ENCODE results near the gene CRYGC.

The CRYGC gene

DNA sequence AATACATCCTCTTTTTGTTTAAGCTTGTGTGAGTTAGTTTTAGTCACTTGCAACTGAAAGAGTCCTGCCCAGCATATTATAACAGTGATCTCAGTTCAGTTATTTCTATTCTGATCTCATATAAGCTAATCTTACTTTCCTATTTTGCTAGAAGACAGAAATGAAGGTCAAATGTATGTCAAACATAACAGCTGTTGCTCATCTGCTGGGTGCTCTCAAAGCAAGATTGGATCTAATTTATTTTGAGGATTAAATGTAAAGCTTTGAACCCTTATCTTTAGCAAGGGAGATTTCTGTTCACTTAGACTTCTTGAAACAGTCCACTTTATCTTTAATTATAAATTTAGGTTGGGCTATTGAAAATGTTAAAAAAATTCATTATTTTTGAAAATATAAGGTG is 36.5 kb downstream of the CRYGC start:
- H3K4me3 ChIP-seq (ENCODE audit: low read depth, low read length) = no peak overlapping the region
- TF ChIP-seq, protein P1, sequence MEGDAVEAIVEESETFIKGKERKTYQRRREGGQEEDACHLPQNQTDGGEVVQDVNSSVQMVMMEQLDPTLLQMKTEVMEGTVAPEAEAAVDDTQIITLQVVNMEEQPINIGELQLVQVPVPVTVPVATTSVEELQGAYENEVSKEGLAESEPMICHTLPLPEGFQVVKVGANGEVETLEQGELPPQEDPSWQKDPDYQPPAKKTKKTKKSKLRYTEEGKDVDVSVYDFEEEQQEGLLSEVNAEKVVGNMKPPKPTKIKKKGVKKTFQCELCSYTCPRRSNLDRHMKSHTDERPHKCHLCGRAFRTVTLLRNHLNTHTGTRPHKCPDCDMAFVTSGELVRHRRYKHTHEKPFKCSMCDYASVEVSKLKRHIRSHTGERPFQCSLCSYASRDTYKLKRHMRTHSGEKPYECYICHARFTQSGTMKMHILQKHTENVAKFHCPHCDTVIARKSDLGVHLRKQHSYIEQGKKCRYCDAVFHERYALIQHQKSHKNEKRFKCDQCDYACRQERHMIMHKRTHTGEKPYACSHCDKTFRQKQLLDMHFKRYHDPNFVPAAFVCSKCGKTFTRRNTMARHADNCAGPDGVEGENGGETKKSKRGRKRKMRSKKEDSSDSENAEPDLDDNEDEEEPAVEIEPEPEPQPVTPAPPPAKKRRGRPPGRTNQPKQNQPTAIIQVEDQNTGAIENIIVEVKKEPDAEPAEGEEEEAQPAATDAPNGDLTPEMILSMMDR (IDR thresholded peaks at IDR 0.05; ENCODE audit: low read depth, low read length, missing control alignments) = no peak
- no peak for DNase-seq (ENCODE audit: low read depth)

DNA sequence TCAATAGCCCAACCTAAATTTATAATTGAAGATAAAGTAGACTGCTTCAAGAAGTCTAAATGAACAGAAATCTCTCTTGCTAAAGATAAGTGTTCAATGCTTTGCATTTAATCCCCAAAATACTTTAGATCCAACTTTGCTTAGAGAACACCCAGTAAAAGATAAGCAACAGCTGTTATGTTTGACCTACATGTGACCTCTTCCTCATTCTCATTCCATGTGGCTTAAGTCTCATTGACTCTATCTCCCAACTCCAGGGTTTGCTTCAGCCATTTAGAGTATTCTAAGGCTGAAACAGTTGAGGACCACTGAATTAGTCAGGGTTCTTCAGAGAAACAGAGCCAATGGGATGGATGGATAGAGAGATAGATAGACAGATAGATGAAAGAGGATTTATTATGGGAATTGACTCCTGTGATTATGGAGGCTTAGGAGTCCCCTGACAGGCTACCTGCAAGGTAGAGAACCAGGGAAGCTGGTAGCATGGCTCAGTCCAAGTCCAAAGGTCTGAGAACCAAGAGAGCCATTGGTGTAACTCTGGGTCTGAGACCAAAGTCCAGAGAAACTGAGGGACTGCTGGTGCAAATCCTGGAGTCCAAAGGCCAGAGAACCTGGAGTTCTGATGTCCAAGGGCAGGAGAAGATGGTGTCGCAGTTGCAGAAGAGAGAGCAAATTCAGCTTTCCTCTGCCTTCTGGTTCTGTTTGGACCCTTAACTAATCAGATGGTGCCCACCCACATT is 37.4 kb downstream of the CRYGC start:
- H3K4me3 ChIP-seq (ENCODE audit: low read depth, low read length) = no peak overlapping the region
- no peak for DNase-seq (ENCODE audit: low read depth)
- TF ChIP-seq, protein P1 (IDR thresholded peaks at IDR 0.05; ENCODE audit: low read depth, low read length, missing control alignments) = no peak

DNA sequence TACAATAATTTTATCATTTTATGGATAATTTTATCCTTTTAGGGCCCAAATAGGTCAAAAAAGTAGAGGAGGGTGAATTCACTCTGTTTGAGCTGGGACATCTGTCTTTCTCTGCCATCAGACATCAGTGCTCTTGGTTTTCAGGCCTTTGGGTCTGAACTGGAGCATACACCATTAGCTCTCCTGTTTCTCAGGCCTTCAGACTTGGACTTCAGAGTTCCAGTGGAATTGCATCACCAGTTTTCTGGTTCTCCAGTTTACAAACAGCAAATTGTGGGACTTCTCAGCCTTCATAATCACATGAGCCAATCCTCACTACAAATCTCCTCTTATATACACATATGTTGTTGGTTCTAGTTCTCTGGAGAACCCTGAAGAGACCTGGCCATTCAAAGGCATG is 39.2 kb downstream of the CRYGC start:
- TF ChIP-seq, protein P1 (IDR thresholded peaks at IDR 0.05; ENCODE audit: low read depth, low read length, missing control alignments) = no peak
- no peak for DNase-seq (ENCODE audit: low read depth)
- H3K4me3 ChIP-seq (ENCODE audit: low read depth, low read length) = no peak overlapping the region

DNA sequence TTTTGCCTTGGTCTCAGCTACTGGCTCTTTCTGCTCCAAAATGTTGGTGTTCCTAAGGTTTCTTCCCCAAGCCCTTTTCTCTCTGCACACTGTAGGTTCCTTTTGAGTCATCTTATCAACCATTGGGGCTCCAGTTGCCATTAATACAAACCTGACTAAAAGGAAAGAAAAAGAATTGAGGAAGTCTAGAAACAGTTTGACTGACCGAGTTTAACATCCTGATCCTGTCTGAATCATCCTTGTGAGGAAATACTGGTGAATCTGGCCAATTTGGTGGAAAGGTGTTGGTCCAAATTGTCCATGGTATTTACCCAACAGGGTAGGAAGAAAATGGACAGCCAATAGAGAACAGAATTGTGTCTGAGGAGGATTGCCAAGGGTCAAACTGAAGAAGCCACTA is 43.6 kb downstream of the CRYGC start:
- TF ChIP-seq, protein P1 (IDR thresholded peaks at IDR 0.05; ENCODE audit: low read depth, low read length, missing control alignments) = no peak
- no peak overlapping the region for H3K4me3 ChIP-seq (ENCODE audit: low read depth, low read length)
- DNase-seq (ENCODE audit: low read depth) = no peak

DNA sequence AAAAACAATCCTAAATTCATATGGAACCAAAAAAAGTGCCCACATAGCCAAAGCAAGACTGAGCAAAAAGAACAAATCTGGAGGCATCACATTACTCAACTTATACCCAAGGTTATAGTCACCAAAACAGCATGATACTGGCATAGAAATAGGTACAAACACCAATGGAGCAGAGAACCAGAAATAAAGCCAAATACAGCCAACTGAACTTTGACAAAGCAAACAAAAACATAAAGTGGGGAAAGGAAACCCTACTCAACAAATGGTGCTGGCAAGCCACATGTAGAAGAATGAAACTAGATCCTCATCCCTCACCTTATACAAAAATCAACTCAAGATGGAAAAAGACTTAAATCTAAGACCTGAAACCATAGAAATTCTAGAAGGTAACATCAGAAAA is 45.8 kb downstream of the CRYGC start:
- TF ChIP-seq, protein P1 (IDR thresholded peaks at IDR 0.05; ENCODE audit: low read depth, low read length, missing control alignments) = no peak
- DNase-seq (ENCODE audit: low read depth) = no peak
- H3K4me3 ChIP-seq (ENCODE audit: low read depth, low read length) = no peak overlapping the region

All from GM12864 (cell line).